HG03064 (cell line): Measurements from ENCODE around the gene CREB5.

Experiments
- ATAC-seq: cut with Tn5 transposase; IDR thresholded peaks from one replicate; pipeline ENCODE4 v1.9.1; 2021; ENCODE audit warnings: low read depth; ENCODE audit not compliant: unreplicated experiment

CREB5 gene

GRCh38 chr7:28406192-28406591 is 6.1 kb upstream of the CREB5 start:
- no peak for ATAC-seq

GRCh38 chr7:28407651-28408050 is 4.7 kb upstream of the CREB5 start:
- ATAC-seq = no peak

- no peak for ATAC-seq
Measured at GRCh38 chr7:28408105-28408959, 4.0 kb upstream of the CREB5 start.

GRCh38 chr7:28408960-28409715 is 3.2 kb upstream of the CREB5 start:
- ATAC-seq = no peak

GRCh38 chr7:28409716-28410627 is 2.3 kb upstream of the CREB5 start:
- ATAC-seq = no peak

- ATAC-seq = no peak
Measured at GRCh38 chr7:28410628-28411531, 1.4 kb upstream of the CREB5 start.

GRCh38 chr7:28413011-28413410 is 693 bp downstream of the CREB5 start:
- no peak for ATAC-seq

GRCh38 chr7:28414453-28414852 is 2.1 kb downstream of the CREB5 start:
- ATAC-seq = no peak

GRCh38 chr7:28417321-28417940 is 5.1 kb downstream of the CREB5 start:
- no peak for ATAC-seq

GRCh38 chr7:28418311-28418710 is 6.0 kb downstream of the CREB5 start:
- ATAC-seq = no peak

GRCh38 chr7:28418966-28419365 is 6.6 kb downstream of the CREB5 start:
- no peak for ATAC-seq

- ATAC-seq = no peak
Measured at GRCh38 chr7:28419716-28420115, 7.4 kb downstream of the CREB5 start.

- ATAC-seq = no peak
Measured at GRCh38 chr7:28423112-28423511, 10.8 kb downstream of the CREB5 start.

- ATAC-seq = no peak
Measured at GRCh38 chr7:28423918-28424514, 11.7 kb downstream of the CREB5 start.

GRCh38 chr7:28425496-28425895 is 13.2 kb downstream of the CREB5 start:
- ATAC-seq = no peak

- ATAC-seq = no peak
Measured at GRCh38 chr7:28427236-28427635, 14.9 kb downstream of the CREB5 start.

GRCh38 chr7:28430616-28431015 is 18.3 kb downstream of the CREB5 start:
- no peak for ATAC-seq

- no peak for ATAC-seq
Measured at GRCh38 chr7:28432105-28432504, 19.8 kb downstream of the CREB5 start.

- no peak for ATAC-seq
Measured at GRCh38 chr7:28433039-28433438, 20.7 kb downstream of the CREB5 start.
